AG08395 (cell line): Measurements from ENCODE around the gene NIN.

ENCODE experiments used
- DNase-seq: peaks from one replicate; pipeline ENCODE4 v3.0.0; 2012; ENCODE audit warnings: mixed read lengths, low spot score

The NIN gene, protein sequence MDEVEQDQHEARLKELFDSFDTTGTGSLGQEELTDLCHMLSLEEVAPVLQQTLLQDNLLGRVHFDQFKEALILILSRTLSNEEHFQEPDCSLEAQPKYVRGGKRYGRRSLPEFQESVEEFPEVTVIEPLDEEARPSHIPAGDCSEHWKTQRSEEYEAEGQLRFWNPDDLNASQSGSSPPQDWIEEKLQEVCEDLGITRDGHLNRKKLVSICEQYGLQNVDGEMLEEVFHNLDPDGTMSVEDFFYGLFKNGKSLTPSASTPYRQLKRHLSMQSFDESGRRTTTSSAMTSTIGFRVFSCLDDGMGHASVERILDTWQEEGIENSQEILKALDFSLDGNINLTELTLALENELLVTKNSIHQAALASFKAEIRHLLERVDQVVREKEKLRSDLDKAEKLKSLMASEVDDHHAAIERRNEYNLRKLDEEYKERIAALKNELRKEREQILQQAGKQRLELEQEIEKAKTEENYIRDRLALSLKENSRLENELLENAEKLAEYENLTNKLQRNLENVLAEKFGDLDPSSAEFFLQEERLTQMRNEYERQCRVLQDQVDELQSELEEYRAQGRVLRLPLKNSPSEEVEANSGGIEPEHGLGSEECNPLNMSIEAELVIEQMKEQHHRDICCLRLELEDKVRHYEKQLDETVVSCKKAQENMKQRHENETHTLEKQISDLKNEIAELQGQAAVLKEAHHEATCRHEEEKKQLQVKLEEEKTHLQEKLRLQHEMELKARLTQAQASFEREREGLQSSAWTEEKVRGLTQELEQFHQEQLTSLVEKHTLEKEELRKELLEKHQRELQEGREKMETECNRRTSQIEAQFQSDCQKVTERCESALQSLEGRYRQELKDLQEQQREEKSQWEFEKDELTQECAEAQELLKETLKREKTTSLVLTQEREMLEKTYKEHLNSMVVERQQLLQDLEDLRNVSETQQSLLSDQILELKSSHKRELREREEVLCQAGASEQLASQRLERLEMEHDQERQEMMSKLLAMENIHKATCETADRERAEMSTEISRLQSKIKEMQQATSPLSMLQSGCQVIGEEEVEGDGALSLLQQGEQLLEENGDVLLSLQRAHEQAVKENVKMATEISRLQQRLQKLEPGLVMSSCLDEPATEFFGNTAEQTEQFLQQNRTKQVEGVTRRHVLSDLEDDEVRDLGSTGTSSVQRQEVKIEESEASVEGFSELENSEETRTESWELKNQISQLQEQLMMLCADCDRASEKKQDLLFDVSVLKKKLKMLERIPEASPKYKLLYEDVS (N-terminal part only)

DNA sequence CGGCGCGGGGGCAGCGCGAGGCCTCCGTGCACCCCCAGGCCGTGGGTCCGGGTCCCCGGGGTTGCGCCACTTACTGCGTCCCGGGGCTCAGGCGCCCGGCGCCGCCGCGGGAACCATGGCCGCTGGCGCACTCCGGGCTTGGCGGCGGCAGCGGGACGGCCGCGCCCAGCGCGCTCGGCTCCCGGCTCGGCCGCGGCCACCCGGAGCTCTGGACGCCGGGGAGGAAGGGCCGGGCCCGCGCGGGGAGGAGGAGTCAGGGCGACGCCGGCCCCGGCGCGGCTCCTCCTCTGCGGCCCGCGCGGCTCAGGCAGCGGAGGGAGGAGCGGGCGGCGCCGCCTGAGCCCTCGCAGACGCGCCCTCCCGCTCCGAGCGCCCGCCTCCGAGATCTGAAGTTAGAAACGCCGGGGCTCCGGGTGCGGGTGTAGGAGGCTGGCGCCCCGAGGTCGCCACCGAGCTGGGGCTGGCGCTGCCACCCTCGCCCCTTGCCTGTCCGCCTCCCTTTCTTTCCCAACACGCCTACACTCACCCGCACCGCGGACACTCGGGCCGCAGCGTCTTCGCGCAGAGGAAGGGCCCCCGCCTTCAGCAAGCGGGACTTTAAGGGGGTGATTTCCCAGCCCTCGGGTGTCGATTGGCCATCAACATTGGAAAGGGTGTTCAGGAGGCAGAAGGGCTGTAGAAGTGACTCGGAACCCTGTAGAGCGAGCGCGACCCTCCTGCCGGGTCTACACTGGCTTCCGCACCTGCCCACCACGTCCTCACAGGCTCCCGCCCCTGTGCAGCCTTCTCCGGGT, at the start of gene NIN:
NIN (minus strand) TSS at position 231 of the 794 bp plus-strand sequence. CDS start 9,106 bp downstream, outside the sequence.
- DNase-seq, result peak; percentile 86

DNA sequence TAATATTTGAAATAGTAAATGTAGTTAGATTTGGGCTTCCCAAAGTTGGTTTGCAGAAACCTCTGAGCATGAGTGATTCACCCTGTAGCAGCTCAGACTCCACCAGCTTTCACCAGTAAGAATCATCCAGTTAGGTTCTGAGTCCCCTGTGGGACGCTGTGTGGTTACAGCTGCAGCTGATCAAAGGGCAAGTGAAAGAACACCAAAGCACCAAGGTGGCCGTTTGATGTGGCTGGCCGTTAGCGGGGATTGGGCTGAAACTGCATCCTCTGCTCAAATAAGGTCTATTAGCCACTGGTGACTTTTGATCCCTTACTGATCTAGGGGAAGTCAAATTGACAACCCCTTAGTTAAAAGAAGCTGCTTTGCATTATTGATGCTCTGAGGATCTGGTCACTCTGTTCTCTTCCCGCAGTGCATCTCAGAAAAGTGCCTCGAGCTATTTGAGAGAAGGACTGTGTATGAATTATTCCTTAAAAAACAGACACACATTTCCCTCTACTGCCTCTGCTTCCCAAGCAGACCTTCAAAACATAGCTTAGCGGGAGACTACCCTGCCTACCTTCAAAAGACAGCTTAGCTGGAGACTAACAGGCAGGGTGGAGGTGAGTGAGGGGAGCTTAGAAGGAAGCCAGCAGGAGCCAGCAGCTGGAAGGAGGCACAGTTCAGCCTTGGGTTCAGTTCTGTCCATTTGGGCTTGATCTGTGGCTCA, 44.6 kb upstream of the NIN start:
- DNase-seq, result peak; percentile 64

DNA sequence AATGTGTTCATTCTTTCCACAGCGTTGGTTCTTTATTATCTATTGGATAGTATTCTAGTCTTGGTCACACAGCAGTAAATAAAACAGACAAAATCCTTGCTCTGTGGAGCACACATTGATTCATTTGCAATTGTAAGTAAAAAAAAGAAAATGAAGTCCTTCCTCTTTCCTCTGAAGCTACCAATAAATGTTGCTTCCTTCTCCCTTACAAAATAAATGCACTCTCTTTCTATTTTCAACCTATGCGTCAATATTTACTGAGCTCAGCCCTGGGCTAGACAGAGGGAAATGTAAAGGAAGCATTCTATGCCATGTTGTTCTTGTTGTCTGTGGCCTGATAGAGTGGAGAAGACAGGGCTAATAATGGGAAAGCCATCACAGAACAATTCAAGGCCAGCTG, 43.8 kb upstream of the NIN start:
- no peak for DNase-seq

DNA sequence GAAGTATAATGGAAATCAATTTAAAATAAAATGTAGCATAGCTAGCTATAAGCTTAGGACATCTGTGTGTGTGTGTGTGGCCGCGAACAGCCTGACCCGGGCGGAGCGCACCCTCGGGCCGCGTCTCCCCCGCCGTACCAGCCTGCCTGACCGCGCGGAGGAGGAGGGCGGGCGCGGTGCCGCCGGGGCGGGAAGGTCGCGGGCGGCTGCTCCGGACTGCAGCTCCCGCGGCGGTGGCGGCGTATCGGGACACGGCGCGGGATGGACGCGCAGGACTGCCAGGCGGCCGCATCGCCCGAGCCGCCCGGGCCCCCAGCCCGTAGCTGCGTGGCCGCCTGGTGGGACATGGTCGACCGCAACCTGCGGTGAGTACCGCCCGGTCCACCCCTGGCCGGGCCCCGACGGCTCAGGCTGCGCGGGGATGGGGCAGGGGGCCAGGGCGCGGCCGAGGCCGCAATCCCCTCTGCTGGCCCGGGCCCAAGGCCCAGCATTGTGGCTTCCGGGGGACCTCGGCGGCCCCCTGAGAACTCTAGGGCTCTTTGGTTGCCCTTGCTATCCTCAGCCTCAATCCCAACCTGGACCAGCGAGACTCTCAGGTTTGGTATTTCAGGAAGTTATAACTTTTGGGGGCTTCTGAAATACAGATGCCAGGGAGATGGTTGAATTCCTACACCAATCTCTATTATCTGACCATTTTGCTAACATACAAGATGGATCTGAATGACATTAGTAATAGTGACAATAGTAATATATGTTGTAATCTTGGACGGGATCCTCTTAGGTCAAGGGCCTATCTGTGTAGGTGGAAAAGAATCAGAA, 41.2 kb upstream of the NIN start, which contains the start of gene ABHD12B:
ABHD12B (plus strand) TSS at position 140 of the 819 bp plus-strand sequence; CDS start at position 262, 122 bp downstream.
- no peak for DNase-seq

DNA sequence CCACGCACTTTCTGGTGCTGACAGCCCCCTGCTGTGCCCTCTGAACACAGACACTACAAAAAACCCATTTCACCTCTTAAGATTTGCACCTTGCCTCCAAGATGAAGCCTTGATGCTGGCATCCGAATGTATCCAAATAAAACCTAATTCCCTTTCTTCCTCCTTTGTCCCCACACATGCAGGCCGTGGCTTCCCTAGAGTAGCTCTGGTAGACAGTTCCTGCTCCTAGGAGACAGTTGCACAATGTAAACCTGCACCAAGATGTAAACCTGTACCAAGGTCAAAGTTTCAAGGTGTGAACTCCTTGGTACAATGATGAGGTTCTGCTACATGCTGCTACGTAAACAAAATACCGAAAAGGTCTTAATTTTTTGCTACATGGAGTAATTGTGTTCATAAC, 40.3 kb upstream of the NIN start:
- no peak for DNase-seq

DNA sequence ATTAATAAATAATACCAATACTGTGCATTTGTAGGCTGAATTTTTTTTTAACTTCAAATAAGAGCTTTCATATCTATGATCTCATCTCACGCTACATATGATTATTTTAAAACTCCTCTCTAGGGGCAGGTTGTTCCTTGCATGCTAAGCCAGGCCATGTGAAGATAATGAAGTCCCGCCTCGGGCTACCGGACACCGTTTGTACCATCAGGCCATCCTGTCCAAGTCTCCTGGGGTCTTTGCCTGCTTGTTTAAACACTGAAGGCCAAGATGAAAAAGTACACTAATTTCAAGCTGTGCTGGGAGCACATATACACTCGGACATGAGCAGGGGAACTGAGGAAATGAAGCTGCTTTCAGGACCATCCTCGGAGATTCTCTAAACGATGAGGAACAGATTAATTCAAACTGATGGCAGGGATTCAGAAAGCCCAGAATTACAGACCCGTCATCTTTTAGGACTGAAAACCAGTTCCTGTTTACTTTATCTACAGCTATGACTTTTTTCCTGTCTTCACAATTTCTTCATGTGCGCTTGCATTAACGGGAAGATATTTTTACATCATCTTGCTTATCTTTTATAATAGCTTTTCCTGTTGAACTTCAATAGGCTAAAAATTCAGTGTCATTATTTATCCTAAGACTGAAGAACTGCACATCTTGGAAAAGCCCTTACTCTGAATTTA, 34.6 kb upstream of the NIN start:
- no peak for DNase-seq

DNA sequence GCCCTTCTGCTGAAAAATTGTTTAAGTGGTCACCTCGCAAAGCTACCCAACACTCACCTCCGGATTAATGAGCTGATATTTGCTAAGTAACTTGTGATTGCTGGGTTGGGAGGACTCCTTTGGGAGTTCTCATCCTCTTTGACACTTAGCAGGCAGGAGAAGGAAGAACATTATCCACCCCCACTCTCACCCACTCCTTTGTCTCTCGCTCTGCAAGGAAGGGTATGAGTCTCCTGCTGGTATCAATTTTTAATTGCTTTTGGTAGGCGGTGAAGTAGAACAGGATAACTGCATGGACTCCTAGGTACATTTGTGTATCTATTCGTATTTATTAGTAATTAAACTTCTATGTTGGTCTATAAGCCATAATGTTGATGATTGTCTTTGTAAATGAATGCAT, 34.0 kb upstream of the NIN start:
- DNase-seq, result no peak

DNA sequence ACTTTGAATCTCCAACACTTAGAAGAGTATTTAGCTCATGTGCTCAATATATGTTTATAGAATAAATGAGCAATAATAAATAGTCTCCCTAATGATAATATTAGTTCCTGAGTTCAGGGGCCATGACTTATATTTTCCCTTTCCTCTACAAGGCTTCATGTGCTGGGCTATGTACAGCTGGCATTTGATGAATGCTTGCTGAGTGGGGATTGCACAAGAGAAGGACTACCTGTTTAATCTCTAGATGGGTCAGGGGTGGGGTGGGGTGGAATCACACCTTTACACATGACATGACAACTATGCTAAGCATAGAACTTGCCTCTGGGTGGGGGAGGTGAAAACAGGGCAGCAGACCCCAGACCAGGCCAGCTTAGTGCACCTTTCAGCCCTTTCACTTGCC, 33.3 kb upstream of the NIN start:
- DNase-seq, result no peak

DNA sequence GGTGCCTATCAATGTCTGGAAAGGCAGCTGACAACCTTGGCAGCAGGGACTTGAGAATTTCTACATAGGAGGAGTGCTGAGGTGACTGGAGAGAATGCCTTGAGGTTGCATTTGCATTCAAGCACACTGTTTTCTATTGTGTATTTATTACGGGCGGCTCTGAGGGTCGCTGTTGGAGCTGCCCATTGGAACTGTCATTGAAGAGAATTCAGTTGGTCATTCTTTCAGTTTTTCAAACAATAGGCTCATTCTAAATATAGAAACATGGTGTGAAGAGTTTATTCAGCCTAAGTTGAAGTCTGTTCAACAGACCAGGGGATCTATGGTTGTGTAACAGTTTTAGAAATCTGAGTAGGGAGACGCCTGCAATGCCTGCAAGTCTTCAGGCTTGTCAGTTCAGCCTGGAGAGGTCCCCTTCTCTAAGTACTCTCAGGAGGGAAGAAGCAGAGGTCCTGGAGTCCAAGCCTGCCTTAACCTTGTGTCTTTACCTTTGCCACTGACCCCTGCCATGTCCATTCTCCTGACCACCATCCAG, 31.1 kb upstream of the NIN start:
- no peak for DNase-seq

DNA sequence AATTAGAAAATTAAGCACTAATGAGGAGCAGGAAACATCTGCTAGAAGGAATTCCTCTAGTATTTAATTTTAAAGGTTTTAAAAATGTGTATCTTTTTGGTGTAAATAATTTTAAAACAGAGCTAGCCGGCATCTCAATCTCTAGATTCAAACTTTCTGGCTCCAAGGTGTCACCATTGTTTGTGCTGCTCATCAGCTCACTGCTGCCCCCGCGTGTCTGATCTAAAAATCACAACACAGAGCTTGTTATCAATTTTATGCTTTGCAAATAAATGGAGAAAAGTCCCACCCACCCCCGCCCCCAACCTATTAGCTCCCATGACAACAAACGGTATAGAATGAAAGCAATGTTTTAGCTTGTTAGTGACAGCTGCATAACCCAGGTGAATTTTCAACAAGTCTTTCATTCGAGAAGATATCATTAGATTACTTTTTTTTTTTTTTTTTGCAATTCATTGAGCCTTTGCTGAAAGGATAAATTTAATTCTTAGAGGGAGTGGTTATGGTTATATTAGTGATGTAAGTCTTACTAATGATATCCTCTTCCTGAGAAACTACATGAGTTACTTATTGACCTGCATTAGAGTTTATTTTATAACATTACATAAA, 29.6 kb upstream of the NIN start:
- peak; percentile 84 for DNase-seq

DNA sequence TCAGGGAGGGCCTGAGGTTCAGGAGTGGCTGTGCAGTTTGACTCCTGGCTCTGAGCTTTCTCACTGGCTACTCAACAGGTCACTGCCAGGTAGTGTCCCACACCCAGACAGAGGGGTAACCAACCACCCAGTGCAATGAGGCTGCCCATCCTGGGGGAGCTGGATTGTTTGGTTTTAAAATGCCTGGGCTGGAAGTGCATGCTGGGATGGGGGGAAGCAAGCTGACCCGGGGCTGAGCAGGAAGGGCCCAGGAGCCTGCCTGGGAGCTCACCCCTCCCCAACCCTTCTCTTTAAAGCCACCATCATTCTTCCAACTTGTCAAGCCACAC, 28.3 kb upstream of the NIN start:
- DNase-seq, result no peak

DNA sequence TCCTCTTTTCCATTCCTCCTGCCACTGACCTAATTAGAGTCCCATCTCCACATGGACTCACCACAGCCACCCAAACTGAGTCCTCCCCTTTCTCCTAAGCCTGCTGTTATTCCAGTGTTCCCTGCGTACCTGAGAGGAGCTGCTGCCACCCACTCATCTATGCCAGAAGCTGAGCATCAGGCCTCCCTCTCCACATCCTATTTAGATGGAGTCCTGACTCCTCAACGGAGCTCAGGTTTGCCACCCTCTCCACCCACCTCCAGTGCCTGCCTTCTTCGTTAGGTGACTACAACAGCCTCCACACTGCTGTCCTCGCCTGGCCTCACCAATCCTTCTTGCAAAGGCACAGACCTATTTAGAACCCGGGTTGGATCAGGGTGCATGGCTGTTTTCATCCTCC, 25.7 kb upstream of the NIN start:
- no peak for DNase-seq

DNA sequence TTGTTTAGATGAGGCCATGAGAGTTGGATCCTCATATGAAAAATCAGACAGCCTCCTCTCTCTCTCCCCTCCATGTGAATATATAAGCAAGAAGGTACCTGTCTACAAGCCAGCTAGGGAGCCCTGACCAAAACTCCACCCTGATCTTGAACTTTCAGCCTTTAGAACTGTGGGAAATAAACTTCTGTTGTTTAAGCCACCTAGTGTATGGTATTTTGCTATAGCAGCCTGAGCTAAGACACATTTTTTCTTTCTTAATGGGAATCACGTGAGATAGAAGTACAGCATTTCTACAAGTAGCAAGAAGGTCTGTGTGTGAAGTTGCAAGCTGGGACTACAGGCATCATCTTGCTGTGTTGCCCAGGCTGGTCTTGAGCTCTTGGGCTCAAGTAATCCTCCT, 24.6 kb upstream of the NIN start:
- no peak for DNase-seq

DNA sequence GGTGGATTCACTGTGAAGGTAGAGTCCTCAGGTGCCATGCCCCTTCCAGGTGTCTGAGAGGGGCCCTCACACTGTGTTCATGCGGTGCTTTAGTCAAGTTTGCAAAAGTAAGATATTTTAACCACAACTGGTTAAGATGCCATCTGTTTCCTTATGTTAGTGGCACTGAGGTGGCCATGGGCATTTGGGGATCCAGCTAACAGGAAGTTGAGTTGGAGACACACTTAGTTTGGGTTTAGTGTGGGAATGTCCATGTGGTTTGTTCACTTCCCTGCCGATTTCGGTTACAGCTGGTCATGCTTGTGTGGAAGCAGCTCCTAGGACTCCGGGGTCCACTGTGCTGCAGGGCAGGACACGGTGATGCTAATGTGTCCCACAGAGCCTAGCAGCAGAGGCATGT, 23.6 kb upstream of the NIN start:
- no peak for DNase-seq

DNA sequence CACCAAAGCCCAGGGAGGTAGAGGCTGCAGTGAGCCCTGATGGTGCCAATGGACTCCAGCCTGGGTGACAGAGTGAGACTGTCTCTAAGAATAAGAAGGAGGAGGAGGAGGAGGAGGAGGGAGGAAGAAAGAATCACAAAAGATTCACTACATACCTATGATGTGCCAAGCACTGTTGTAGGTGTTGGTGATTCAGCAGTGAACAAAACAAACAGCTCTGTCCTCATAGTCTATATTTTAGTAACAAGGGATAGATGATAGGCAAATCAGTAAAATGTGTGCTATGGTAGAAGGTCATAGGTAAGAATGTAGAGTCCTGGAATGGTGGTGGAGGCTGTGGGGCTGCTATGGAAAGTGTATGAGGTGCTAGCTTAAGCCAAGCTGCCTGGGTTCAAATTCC, 22.9 kb upstream of the NIN start:
- no peak for DNase-seq

DNA sequence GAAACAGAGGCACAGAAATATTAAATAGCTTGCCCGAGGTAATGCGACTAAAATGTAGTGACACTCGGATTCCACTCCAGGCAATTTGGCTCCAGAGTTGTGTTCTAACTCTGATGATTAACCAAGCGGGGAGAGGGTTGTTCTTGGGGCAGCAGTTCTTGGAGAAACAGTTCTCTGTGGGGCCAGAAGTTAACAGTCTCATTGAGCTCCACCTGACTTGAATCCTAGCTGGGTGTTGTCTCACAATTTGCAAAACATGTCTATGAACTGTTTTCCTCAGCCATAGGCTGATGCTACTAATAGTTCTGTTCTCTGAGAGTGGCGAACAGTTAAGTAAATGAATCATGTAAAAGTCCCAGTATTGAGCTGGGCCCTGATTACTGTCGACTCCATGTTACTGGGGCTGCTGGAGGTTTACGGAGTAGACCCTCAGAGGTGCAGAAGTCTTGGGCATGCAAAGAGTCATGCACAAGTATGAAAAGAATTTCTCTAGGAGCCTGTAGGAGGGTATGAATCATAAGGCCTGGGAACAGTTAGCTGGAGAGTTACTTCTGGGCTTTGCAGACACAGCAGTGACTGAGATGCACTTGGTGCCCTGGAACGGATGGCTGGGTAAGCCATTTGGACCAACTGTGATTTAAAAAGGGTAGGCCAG, 15.4 kb upstream of the NIN start:
- DNase-seq, result peak; percentile 89

DNA sequence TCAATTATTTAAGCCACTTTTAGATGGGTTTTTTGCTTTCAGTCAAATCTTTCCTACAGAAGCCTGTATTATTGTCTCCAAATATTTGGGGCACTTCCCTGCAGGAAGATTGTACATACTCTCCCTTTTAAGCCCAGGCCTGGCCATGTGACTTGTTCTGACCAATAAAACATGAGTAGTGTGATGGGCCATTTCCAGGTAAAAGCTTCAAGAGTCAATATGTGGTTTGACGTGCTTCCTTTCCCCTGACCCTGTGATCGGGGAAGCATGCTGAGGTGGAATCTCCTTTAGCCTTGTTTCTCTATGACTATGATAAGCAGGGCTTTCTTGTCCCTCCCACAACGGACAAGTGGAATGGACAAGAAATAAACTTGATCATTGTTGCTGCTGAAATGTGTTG, 14.2 kb upstream of the NIN start:
- DNase-seq, result no peak

DNA sequence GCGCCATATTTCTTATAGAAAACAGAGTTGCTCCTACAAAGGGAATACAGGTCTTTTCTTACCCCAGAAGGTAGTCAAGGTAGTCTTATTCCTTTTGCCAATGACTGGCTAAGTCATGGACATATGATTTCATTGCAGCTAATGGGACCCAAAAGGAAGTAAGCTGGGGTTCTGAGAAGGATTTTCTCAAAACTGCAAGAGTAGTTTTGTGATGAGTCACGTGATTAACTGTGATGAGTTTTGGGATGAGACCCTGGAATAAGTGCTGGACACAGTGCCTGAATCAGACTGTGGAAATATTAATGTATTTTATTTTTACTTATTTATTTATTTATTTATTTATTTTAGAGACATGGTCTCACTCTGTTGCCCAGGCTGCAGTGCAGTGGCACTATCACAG, 13.4 kb upstream of the NIN start:
- DNase-seq, result no peak
